HUES6 (cell line): ENCODE data around the gene XPO6.
"Not testable (repeated sequence)": the region's sequence is repeated elsewhere in the genome, so short reads cannot be mapped to it uniquely, and the experiment has no call there.

Source experiments
- H3K27ac ChIP-seq: 2 replicates; pipeline ENCODE4 v1.7.0; 2013; ENCODE audit warnings: low read depth, mild to moderate bottlenecking, low read length, inconsistent platforms
- H3K27me3 ChIP-seq: 2 replicates; pipeline ENCODE4 v1.6.1; 2013; ENCODE audit warnings: low read length; ENCODE audit not compliant: control insufficient read depth, insufficient read depth
- H3K36me3 ChIP-seq: 2 replicates; pipeline ENCODE4 v1.6.1; 2013; ENCODE audit warnings: low read length; ENCODE audit not compliant: control insufficient read depth, insufficient read depth
- H3K4me1 ChIP-seq: 2 replicates; pipeline ENCODE4 v1.6.1; 2013; ENCODE audit warnings: low read length; ENCODE audit not compliant: control insufficient read depth, insufficient read depth
- H3K4me3 ChIP-seq: 2 replicates; pipeline ENCODE4 v1.5.1; 2013; ENCODE audit warnings: low read depth, low read length
- H3K9ac ChIP-seq: one replicate; pipeline ENCODE4 v1.6.1; 2013; ENCODE audit warnings: mild to moderate bottlenecking, low read length
- H3K9me3 ChIP-seq: 2 replicates; pipeline ENCODE4 v1.6.1; 2013; ENCODE audit warnings: low read depth, low read length; ENCODE audit not compliant: control insufficient read depth, insufficient read depth

XPO6 gene

GRCh38 chr16:28130099-28131088, 81.4 kb downstream of the XPO6 start:
- Histone ChIP-seq H3K27ac (no peak overlapping the region), H3K36me3 (peaks cover 99% of the 10 kb centered on the region), H3K27me3 (no peaks in the 10 kb centered on the region), H3K4me3 (no peak overlapping the region), H3K4me1 (no peaks in the 10 kb centered on the region), H3K9me3 (no peaks in the 10 kb centered on the region), H3K9ac (no peak overlapping the region)

- H3K36me3 ChIP-seq: peaks cover 97% of the 10 kb centered on the region
- no peaks in the 10 kb centered on the region for H3K9me3 ChIP-seq
- H3K27me3 ChIP-seq: no peaks in the 10 kb centered on the region
- no peak overlapping the region for H3K4me3 ChIP-seq
- H3K9ac ChIP-seq: no peak overlapping the region
- no peak overlapping the region for H3K27ac ChIP-seq
- no peaks in the 10 kb centered on the region for H3K4me1 ChIP-seq
Observed at GRCh38 chr16:28126684-28127620, 84.8 kb downstream of the XPO6 start.

GRCh38 chr16:28125592-28125991, 86.2 kb downstream of the XPO6 start:
- no peaks in the 10 kb centered on the region for H3K9me3 ChIP-seq
- H3K9ac ChIP-seq: no peak overlapping the region
- H3K4me3 ChIP-seq: no peak overlapping the region
- no peaks in the 10 kb centered on the region for H3K27me3 ChIP-seq
- H3K4me1 ChIP-seq: no peaks in the 10 kb centered on the region
- H3K27ac ChIP-seq: no peak overlapping the region
- H3K36me3 ChIP-seq: peaks cover 97% of the 10 kb centered on the region

- no peaks in the 10 kb centered on the region for H3K27me3 ChIP-seq
- no peak overlapping the region for H3K9ac ChIP-seq
- H3K4me1 ChIP-seq: no peaks in the 10 kb centered on the region
- no peaks in the 10 kb centered on the region for H3K9me3 ChIP-seq
- no peak overlapping the region for H3K4me3 ChIP-seq
- no peak overlapping the region for H3K27ac ChIP-seq
- H3K36me3 ChIP-seq: peaks cover 89% of the 10 kb centered on the region
Observed at GRCh38 chr16:28121527-28121926, 90.2 kb downstream of the XPO6 start.

- Histone ChIP-seq H3K4me3 (no peak overlapping the region), H3K9ac (no peak overlapping the region), H3K27me3 (no peaks in the 10 kb centered on the region), H3K36me3 (peaks cover 89% of the 10 kb centered on the region), H3K9me3 (no peaks in the 10 kb centered on the region), H3K4me1 (no peaks in the 10 kb centered on the region), H3K27ac (no peak overlapping the region)
Observed at GRCh38 chr16:28120754-28121153, 91.0 kb downstream of the XPO6 start.

GRCh38 chr16:28118637-28119036, 93.1 kb downstream of the XPO6 start:
- Histone ChIP-seq H3K27ac (no peak overlapping the region), H3K36me3 (peaks cover 90% of the 10 kb centered on the region), H3K4me1 (no peaks in the 10 kb centered on the region), H3K4me3 (no peak overlapping the region), H3K9me3 (no peaks in the 10 kb centered on the region), H3K9ac (no peak overlapping the region), H3K27me3 (no peaks in the 10 kb centered on the region)

GRCh38 chr16:28117168-28117565, 94.6 kb downstream of the XPO6 start:
- H3K9me3 ChIP-seq: no peaks in the 10 kb centered on the region
- H3K4me3 ChIP-seq: no peak overlapping the region
- H3K4me1 ChIP-seq: no peaks in the 10 kb centered on the region
- no peak overlapping the region for H3K27ac ChIP-seq
- H3K27me3 ChIP-seq: no peaks in the 10 kb centered on the region
- no peak overlapping the region for H3K9ac ChIP-seq
- peaks cover 89% of the 10 kb centered on the region for H3K36me3 ChIP-seq

- peaks cover 87% of the 10 kb centered on the region for H3K36me3 ChIP-seq
- not testable (repeated sequence) for H3K9me3 ChIP-seq, H3K4me1 ChIP-seq
Observed at GRCh38 chr16:28115866-28116265, 95.9 kb downstream of the XPO6 start.

GRCh38 chr16:28112908-28113307, 98.9 kb downstream of the XPO6 start:
- no peaks in the 10 kb centered on the region for H3K4me1 ChIP-seq
- no peak overlapping the region for H3K9ac ChIP-seq
- H3K36me3 ChIP-seq: peaks cover 94% of the 10 kb centered on the region
- no peak overlapping the region for H3K27ac ChIP-seq
- no peaks in the 10 kb centered on the region for H3K27me3 ChIP-seq
- H3K4me3 ChIP-seq: no peak overlapping the region
- no peaks in the 10 kb centered on the region for H3K9me3 ChIP-seq

More at GRCh38 chr16:28115866-28116265, 95.9 kb downstream of the XPO6 start:
- not testable (repeated sequence) for H3K9ac ChIP-seq, H3K27me3 ChIP-seq, H3K27ac ChIP-seq, H3K4me3 ChIP-seq

- no peaks in the 10 kb centered on the region for H3K4me1 ChIP-seq
- H3K27ac ChIP-seq: no peak overlapping the region
- peaks cover 94% of the 10 kb centered on the region for H3K36me3 ChIP-seq
- no peaks in the 10 kb centered on the region for H3K9me3 ChIP-seq
- no peak overlapping the region for H3K9ac ChIP-seq
- no peaks in the 10 kb centered on the region for H3K27me3 ChIP-seq
- H3K4me3 ChIP-seq: no peak overlapping the region
Observed at GRCh38 chr16:28110977-28111376, 100.8 kb downstream of the XPO6 start.

GRCh38 chr16:28110479-28110878, 101.3 kb downstream of the XPO6 start:
- Histone ChIP-seq H3K27me3 (no peaks in the 10 kb centered on the region), H3K4me1 (no peaks in the 10 kb centered on the region), H3K9me3 (no peaks in the 10 kb centered on the region), H3K36me3 (peaks cover 94% of the 10 kb centered on the region), H3K9ac (no peak overlapping the region), H3K4me3 (no peak overlapping the region), H3K27ac (no peak overlapping the region)
